Right cardiac atrium (tissue), 5 donors: ENCODE measurements around the gene IL25. TPM values are rescaled to one million over a fixed set of nuclear protein-coding genes. Genes with fewer than 3 reads are reported as not detected.
"Not testable (repeated sequence)": the region's sequence is repeated elsewhere in the genome, so short reads cannot be mapped to it uniquely, and the experiment has no call there.

Experiments
- ATAC-seq, 2 donors: fragments of 200-7000 bp; cut with Tn5 transposase; one replicate each; pipeline versions ENCODE4 v1.8.0 to v1.9.1; 2020; ENCODE audit warnings: moderate library complexity in 2 of 2, mild to moderate bottlenecking in 1 of 2
- DNase-seq, 3 donors: peaks; one replicate each; pipeline ENCODE4 v3.0.0-alpha.2; 2020
- H3K27ac ChIP-seq: one replicate; pipeline ENCODE4 v1.5.1; 2013; ENCODE audit warnings: mild to moderate bottlenecking, low read length, control low read depth, moderate library complexity
- H3K27me3 ChIP-seq: one replicate; pipeline ENCODE4 v1.6.1; 2013; ENCODE audit not compliant: control insufficient read depth, insufficient read depth
- H3K4me1 ChIP-seq: one replicate; pipeline ENCODE4 v1.6.1; 2013; ENCODE audit warnings: low read length; ENCODE audit not compliant: control insufficient read depth, insufficient read depth
- H3K4me3 ChIP-seq: one replicate; pipeline ENCODE4 v1.5.1; 2013; ENCODE audit warnings: low read length, control low read depth
- H3K9me3 ChIP-seq: one replicate; pipeline ENCODE4 v1.6.1; 2013; ENCODE audit warnings: low read length; ENCODE audit not compliant: control insufficient read depth
- WGBS: extraction: QIAGEN DNeasy Blood & Tissue Kit; methylation state at CpG from one replicate; pipeline ENCODE4 v1.1.7; 2013; 5-methylcytosine and 5-hydroxymethylcytosine counted together
- intact Hi-C, 4 donors: fragments of 100-400 bp; cut with DNase I; formaldehyde crosslinking; loops; one replicate each; pipeline versions ENCODE4 v1.11.0 to v1.14.0; 2022 to 2023
- microRNA-seq, 2 donors: library from miRNA; unstranded; fragments of <30 nt; microRNA quantifications; one replicate each; pipeline ENCODE4 v1.2.0, GENCODE V29; 2020 to 2021
- polyA plus RNA-seq: library from polyadenylated mRNA; stranded (reverse); fragments of 200-250 nt; gene quantifications from one replicate; pipeline ENCODE4 v1.2.3, GENCODE V29; 2013
- total RNA-seq, 4 donors: library from RNA; stranded (reverse); fragmentation: NEBNext Ultra II Directional; extraction: Animal tissue kit (Norgen Biotek cat#: 25700); gene quantifications; one replicate each; pipeline ENCODE4 v1.2.1, GENCODE V29; 2021
- donor health status: healthy with polysubstance abuse.
- donor health status: DM: no; HTN: yes; CAD: no.
- donor health status: DM: no; HTN: no; CAD: no.
- donor health status: DM: no; HTN: yes; CAD: no; lungs with severe emphysema.
- donor health status: DM: yes; HTN: yes; CAD: no.

IL25 gene
- total and polyA plus RNA-seq, 5 donors = 0.09 TPM; not detected in 4

- DNase-seq = no peak
- intact Hi-C loops = no loop called here
- no peaks in the 10 kb centered on the region for H3K4me1 ChIP-seq
- 88% methylated on average over 6 of the region's 6 CpGs for WGBS
- no peaks in the 10 kb centered on the region for H3K9me3 ChIP-seq
- peak overlapping the region; percentile 51 for H3K27ac ChIP-seq
- H3K27me3 ChIP-seq = no peaks in the 10 kb centered on the region
- ATAC-seq = no peak
- H3K4me3 ChIP-seq = no peak overlapping the region
These were observed 51.0 kb downstream of the IL25 start for GRCh38 chr14:23423657-23424056.

- ATAC-seq = no peak
- H3K27ac ChIP-seq = peak overlapping the region; percentile 20
- 80% methylated on average over 10 of the region's 10 CpGs for WGBS
These were observed 52.6 kb downstream of the IL25 start for GRCh38 chr14:23425169-23425568.

GRCh38 chr14:23425798-23426197 is 53.2 kb downstream of the IL25 start:
- WGBS = 85% methylated on average over 6 of the region's 6 CpGs
- ATAC-seq, intact Hi-C loops, H3K27ac ChIP-seq, H3K9me3 ChIP-seq, H3K4me1 ChIP-seq, DNase-seq, H3K4me3 ChIP-seq, H3K27me3 ChIP-seq: not testable (repeated sequence)

More at GRCh38 chr14:23425169-23425568, 52.6 kb downstream of the IL25 start:
- no peak overlapping the region for H3K4me3 ChIP-seq
- intact Hi-C loops = no loop called here
- no peaks in the 10 kb centered on the region for H3K27me3 ChIP-seq
- no peak for DNase-seq
- no peaks in the 10 kb centered on the region for H3K9me3 ChIP-seq
- no peaks in the 10 kb centered on the region for H3K4me1 ChIP-seq

Small RNA genes lying within 50 kb of the gene (microRNA-seq; reads per million reads assigned to microRNA genes)
- gene MIR208A (7,222 to 31,986 reads per million in 2 donors), gene MIR208B (4,189 to 7,770 reads per million in 2 donors)

Other genes with a start within 250 kb of the IL25 start
- gene SLC7A8, start 189.1 kb upstream of the IL25 start, total RNA-seq = 10 to 100 TPM in 2 of 4 donors, 1 to 10 TPM in 2; 6.9 to 11.7 (median 10.1) TPM
- gene SLC7A8, start 189.1 kb upstream of the IL25 start, polyA plus RNA-seq = 7.8 TPM
- gene RNF212B, start 134.9 kb upstream of the IL25 start, total RNA-seq = not detected
- not detected for gene RNF212B, start 134.9 kb upstream of the IL25 start, polyA plus RNA-seq
- 10 to 100 TPM in 2 of 4 donors, 1 to 10 TPM in 2; 8.4 to 12.7 (median 10.4) TPM for gene HOMEZ, start 86.7 kb upstream of the IL25 start, total RNA-seq
- 9.8 TPM for gene HOMEZ, start 86.7 kb upstream of the IL25 start, polyA plus RNA-seq
- gene PPP1R3E, start 70.0 kb upstream of the IL25 start, total RNA-seq = 10 to 100 TPM in 2 of 4 donors, 1 to 10 TPM in 2; 6.1 to 15.3 (median 10.6) TPM
- 7.9 TPM for gene PPP1R3E, start 70.0 kb upstream of the IL25 start, polyA plus RNA-seq
- gene BCL2L2, start 66.0 kb upstream of the IL25 start, total RNA-seq = 10 to 100 TPM; 40.4 to 51.9 (median 48.8) TPM
- 38.1 TPM for gene BCL2L2, start 66.0 kb upstream of the IL25 start, polyA plus RNA-seq
- 10 to 100 TPM; 93.6 to 97.9 (median 96.4) TPM for gene PABPN1, start 51.4 kb upstream of the IL25 start, total RNA-seq
- 107 TPM for gene PABPN1, start 51.4 kb upstream of the IL25 start, polyA plus RNA-seq
- gene SLC22A17, start 19.9 kb upstream of the IL25 start, total RNA-seq = 10 to 100 TPM; 42.4 to 72.5 (median 55.9) TPM
- 47.2 TPM for gene SLC22A17, start 19.9 kb upstream of the IL25 start, polyA plus RNA-seq
- 10 to 100 TPM in 1 of 4 donors, 1 to 10 TPM in 3; 6.7 to 10.1 (median 7.8) TPM for gene EFS, start 7.6 kb upstream of the IL25 start, total RNA-seq
- gene EFS, start 7.6 kb upstream of the IL25 start, polyA plus RNA-seq = 6.2 TPM
- gene CMTM5, start 4.2 kb downstream of the IL25 start, total RNA-seq = 1 to 10 TPM in 3 of 4 donors, under 1 TPM in 1; 0.36 to 1.4 (median 1.2) TPM
- gene CMTM5, start 4.2 kb downstream of the IL25 start, polyA plus RNA-seq = 13.9 TPM
- gene MYH6, start 35.5 kb downstream of the IL25 start, total RNA-seq = over 10,000 TPM; 12,862 to 15,773 (median 14,347) TPM
- 11,120 TPM for gene MYH6, start 35.5 kb downstream of the IL25 start, polyA plus RNA-seq
- 1,000 to 10,000 TPM in 1 of 4 donors, 100 to 1,000 TPM in 3; 461 to 2,251 (median 602) TPM for gene MYH7, start 62.9 kb downstream of the IL25 start, total RNA-seq
- 1,734 TPM for gene MYH7, start 62.9 kb downstream of the IL25 start, polyA plus RNA-seq
- gene NGDN, start 96.9 kb downstream of the IL25 start, total RNA-seq = 10 to 100 TPM; 19.3 to 23.4 (median 21.8) TPM
- gene NGDN, start 96.9 kb downstream of the IL25 start, polyA plus RNA-seq = 26.8 TPM
- gene ZFHX2, start 179.0 kb downstream of the IL25 start, total RNA-seq = 1 to 10 TPM in 1 of 4 donors, under 1 TPM in 3; 0.31 to 1.0 (median 0.87) TPM
- 0.50 TPM for gene ZFHX2, start 179.0 kb downstream of the IL25 start, polyA plus RNA-seq
- 10 to 100 TPM; 18.8 to 21.5 (median 20.9) TPM for gene THTPA, start 183.5 kb downstream of the IL25 start, total RNA-seq
- gene THTPA, start 183.5 kb downstream of the IL25 start, polyA plus RNA-seq = 22.9 TPM
- 10 to 100 TPM; 13.8 to 17.9 (median 15.4) TPM for gene AP1G2, start 195.0 kb downstream of the IL25 start, total RNA-seq
- gene AP1G2, start 195.0 kb downstream of the IL25 start, polyA plus RNA-seq = 12.9 TPM
- gene JPH4, start 206.0 kb downstream of the IL25 start, total RNA-seq = under 1 TPM; 0.11 to 0.38 (median 0.27) TPM
- 0.23 TPM for gene JPH4, start 206.0 kb downstream of the IL25 start, polyA plus RNA-seq